ENCODE results near the gene C1QB.
"Not testable (repeated sequence)": the region's sequence is repeated elsewhere in the genome, so short reads cannot be mapped to it uniquely, and the experiment has no call there.

- TF ChIP-seq CTCF (IDR thresholded peaks at IDR 0.05; ENCODE audit: low read depth, low read length, missing input control); TAF1 (conservative IDR thresholded peaks at IDR 0.05); JUND (IDR thresholded peaks at IDR 0.05): not testable (repeated sequence)
Measured at GRCh38 chr1:22706100-22706499, 53.1 kb downstream of the C1QB start.

All from liver (tissue), 3 donors.